PFSK-1 (cell line): Measurements from ENCODE around the gene XDH.

ENCODE experiments used
- FOXP2 ChIP-seq: optimal IDR thresholded peaks from 2 replicates; pipeline ENCODE3; 2011; ENCODE audit warnings: borderline replicate concordance, control low read depth, inconsistent platforms; ENCODE audit not compliant: insufficient read depth; ENCODE audit errors: extremely low read length, extremely low read depth
- POLR2AphosphoS5 ChIP-seq: IDR thresholded peaks from 2 replicates; pipeline ENCODE4 v1.6.1; 2012; ENCODE audit warnings: low read depth, mild to moderate bottlenecking, control low read depth, low read length, moderate library complexity
- REST ChIP-seq, 2 experiments: IDR thresholded peaks; 2 replicates each; pipeline versions ENCODE4 v1.6.1 to v1.8.0; 2011 to 2012; ENCODE audit warnings: low read depth in 2 of 2, low read length in 2 of 2, control low read depth in 1 of 2, inconsistent platforms in 1 of 2, mild to moderate bottlenecking in 1 of 2, moderate library complexity in 1 of 2; ENCODE audit not compliant: insufficient read depth in 1 of 2
- SIN3A ChIP-seq: IDR thresholded peaks from 2 replicates; pipeline ENCODE4 v1.6.1; 2012; ENCODE audit warnings: mild to moderate bottlenecking, low read length, moderate library complexity, borderline replicate concordance; ENCODE audit not compliant: insufficient read depth
- TAF1 ChIP-seq: IDR thresholded peaks from 2 replicates; pipeline ENCODE4 v1.6.1; 2012; ENCODE audit warnings: low read length, control low read depth, borderline replicate concordance; ENCODE audit not compliant: insufficient read depth

Gene XDH

GRCh38 chr2:31429759-31430438, 15.4 kb upstream of the XDH start:
- TF ChIP-seq SIN3A: no peak
- no peak for TF ChIP-seq FOXP2
- no peak for TF ChIP-seq POLR2AphosphoS5
- TF ChIP-seq REST (IDR thresholded peaks at IDR 0.05; ENCODE audit: insufficient read depth in 1 of 2, low read depth in 2 of 2, low read length in 2 of 2): no peak
- no peak for TF ChIP-seq TAF1

- TF ChIP-seq REST (IDR thresholded peaks at IDR 0.05; ENCODE audit: insufficient read depth in 1 of 2, low read depth in 2 of 2, low read length in 2 of 2) (no peak), TAF1 (no peak), POLR2AphosphoS5 (no peak), FOXP2 (no peak), SIN3A (no peak)
Observed at GRCh38 chr2:31429040-31429439, 14.5 kb upstream of the XDH start.

GRCh38 chr2:31428001-31428418, 13.5 kb upstream of the XDH start:
- TF ChIP-seq REST (IDR thresholded peaks at IDR 0.05; ENCODE audit: insufficient read depth in 1 of 2, low read depth in 2 of 2, low read length in 2 of 2): no peak
- TF ChIP-seq SIN3A: no peak
- no peak for TF ChIP-seq POLR2AphosphoS5
- no peak for TF ChIP-seq FOXP2
- TF ChIP-seq TAF1: no peak

GRCh38 chr2:31426096-31426495, 11.6 kb upstream of the XDH start:
- TF ChIP-seq TAF1: no peak
- no peak for TF ChIP-seq REST (IDR thresholded peaks at IDR 0.05; ENCODE audit: insufficient read depth in 1 of 2, low read depth in 2 of 2, low read length in 2 of 2)
- no peak for TF ChIP-seq FOXP2
- TF ChIP-seq POLR2AphosphoS5: no peak
- no peak for TF ChIP-seq SIN3A

GRCh38 chr2:31421634-31422033, 7.1 kb upstream of the XDH start:
- TF ChIP-seq FOXP2 (no peak), REST (IDR thresholded peaks at IDR 0.05; ENCODE audit: insufficient read depth in 1 of 2, low read depth in 2 of 2, low read length in 2 of 2) (no peak), TAF1 (no peak), SIN3A (no peak), POLR2AphosphoS5 (no peak)
